Pancreas (tissue), 10 donors: ENCODE measurements around the gene HSPB7. TPM values are rescaled to one million over a fixed set of nuclear protein-coding genes. Genes with fewer than 3 reads are reported as not detected.
"Not testable (repeated sequence)": the region's sequence is repeated elsewhere in the genome, so short reads cannot be mapped to it uniquely, and the experiment has no call there.

ENCODE experiments used
- ATAC-seq, 4 donors: fragments of 200-7000 bp; cut with Tn5 transposase; one replicate each; pipeline versions ENCODE4 v1.8.0 to v1.9.1; 2020; ENCODE audit warnings: mild to moderate bottlenecking in 4 of 4, moderate library complexity in 4 of 4
- DNase-seq, 6 donors: peaks; one replicate each; pipeline ENCODE4 v3.0.0-alpha.2; 2020
- FAIRE-seq: peaks from 2 replicates; lab custom pipeline; 2012; peaks lifted over from hg19 to GRCh38; lab: Jason Lieb, UNC
- H3K27ac ChIP-seq, 4 donors: fragments of 200-600 bp; sonication (generic); 1 replicate in 3 of 4; 2 replicates in 1 of 4; pipeline versions ENCODE4 v1.5.0 to v1.8.0; 2020
- H3K27me3 ChIP-seq, 4 donors: fragments of 200-600 bp; one replicate each; pipeline ENCODE4 v1.8.0; 2021
- H3K36me3 ChIP-seq, 3 donors: fragments of 200-600 bp; sonication (generic) in 1 of 3; one replicate each; pipeline versions ENCODE4 v1.5.0 to v1.8.0; 2020 to 2021
- H3K4me1 ChIP-seq, 3 donors: fragments of 200-600 bp; one replicate each; pipeline ENCODE4 v1.8.0; 2021
- H3K4me3 ChIP-seq, 4 donors: fragments of 200-600 bp; sonication (generic) in 2 of 4; one replicate each; pipeline versions ENCODE4 v1.5.0 to v1.8.0; 2020 to 2021
- H3K9me3 ChIP-seq, 4 donors: fragments of 200-600 bp; one replicate each; pipeline ENCODE4 v1.8.0; 2021
- CTCF ChIP-seq, 4 donors: fragments of 200-600 bp; sonication (generic) in 3 of 4; IDR thresholded peaks; one replicate each; pipeline versions ENCODE4 v1.5.0 to v1.8.0; 2021; ENCODE audit warnings: antibody characterized with exemption in 4 of 4
- WGBS, 2 donors: extraction: QIAGEN DNeasy Blood & Tissue Kit; methylation state at CpG; one replicate each; pipeline ENCODE4 v1.1.7; 2013; 5-methylcytosine and 5-hydroxymethylcytosine counted together
- intact Hi-C, 3 donors: fragments of 100-400 bp; cut with DNase I; formaldehyde crosslinking; loops; one replicate each; pipeline versions ENCODE4 v1.11.1 to v1.14.2; 2022
- polyA plus RNA-seq, 2 donors: library from polyadenylated mRNA; stranded (reverse); fragments of 200-250 nt; gene quantifications; one replicate each; pipeline ENCODE4 v1.2.3, GENCODE V29; 2013
- total RNA-seq, 6 donors: library from RNA; stranded (reverse); fragmentation: NEBNext Ultra II Directional in 4 of 6; extraction: Animal tissue kit (Norgen Biotek cat#: 25700) in 4 of 6; gene quantifications; one replicate each; pipeline versions ENCODE4 v1.2.1 to v1.2.4, GENCODE V29; 2021 to 2023
- donor health status: healthy with polysubstance abuse.
- donor health status: DM: no; HTN: no; CAD: no; lungs with moderate emphysema.
- donor health status: DM: no; HTN: no; CAD: no.
- donor health status: control.
- donor health status: control.
- donor health status: Bipolar disorder and iron deficiency.
- donor health status: DM: yes; HTN: yes; CAD: no.
- donor health status: DM: no; HTN: no; CAD: no.
- donor health status: DM: no; HTN: no; CAD: no.
- donor health status: DM: yes; HTN: yes; CAD: no.

Gene HSPB7
- total and polyA plus RNA-seq, 8 donors: 0.65 to 10.9 (median 2.2) TPM

GRCh38 chr1:16064536-16065268, 46.9 kb upstream of the HSPB7 start:
- no peak for FAIRE-seq
- 57 to 60% methylated on average over 13 of the region's 13 CpGs for WGBS, 2 donors
- no peak overlapping the region for H3K27ac ChIP-seq

DNA sequence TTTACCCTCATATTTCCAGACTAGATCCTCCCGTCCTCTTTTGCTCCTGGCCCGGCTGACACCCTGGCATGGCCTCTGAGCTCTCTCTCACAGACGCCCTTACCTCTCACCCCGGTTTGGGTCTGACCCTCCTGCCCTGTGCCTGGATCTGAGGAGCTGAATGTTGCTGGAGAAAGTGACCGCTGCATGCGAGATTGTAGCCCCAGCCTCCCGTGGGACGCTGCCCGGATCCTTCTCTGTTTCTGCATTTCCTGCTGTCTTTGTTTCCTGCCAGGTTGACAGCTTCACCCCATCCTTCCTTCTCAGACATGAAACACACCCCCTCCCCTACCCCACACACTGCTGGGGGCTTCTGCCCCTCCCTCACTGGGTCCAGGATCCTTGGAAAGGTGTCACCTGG, 46.1 kb upstream of the HSPB7 start:
- Histone ChIP-seq H3K36me3 (no peaks in the 10 kb centered on the region), H3K4me1 (peaks cover 20 to 26% (median 25%) of the 10 kb centered on the region in 3 donors), H3K9me3 (no peaks in the 10 kb centered on the region), H3K27me3 (no peaks in the 10 kb centered on the region), H3K4me3 (no peak overlapping the region), H3K27ac (no peak overlapping the region)
- FAIRE-seq (no peak), ATAC-seq (no peak), DNase-seq (no peak)
- WGBS, 2 donors: 75 to 80% methylated on average over 9 of the region's 9 CpGs
- intact Hi-C loops: no loop called here
- no peak for TF ChIP-seq CTCF (IDR thresholded peaks at IDR 0.05)

More at GRCh38 chr1:16064536-16065268, 46.9 kb upstream of the HSPB7 start:
- DNase-seq (peak in 1 of 6 donors; percentile 63), ATAC-seq (no peak)
- H3K9me3 ChIP-seq: no peaks in the 10 kb centered on the region
- TF ChIP-seq CTCF (IDR thresholded peaks at IDR 0.05): no peak
- no peaks in the 10 kb centered on the region for H3K27me3 ChIP-seq
- H3K36me3 ChIP-seq: no peaks in the 10 kb centered on the region
- intact Hi-C loops: no loop called here
- H3K4me3 ChIP-seq: no peak overlapping the region
- peaks cover 20 to 26% (median 25%) of the 10 kb centered on the region in 3 donors for H3K4me1 ChIP-seq

- ATAC-seq (no peak), FAIRE-seq (no peak), DNase-seq (no peak)
- no peak for TF ChIP-seq CTCF (IDR thresholded peaks at IDR 0.05)
- Histone ChIP-seq H3K27ac (no peak overlapping the region), H3K27me3 (no peaks in the 10 kb centered on the region), H3K4me1 (peaks cover 18 to 26% (median 23%) of the 10 kb centered on the region in 3 donors), H3K9me3 (no peaks in the 10 kb centered on the region), H3K36me3 (no peaks in the 10 kb centered on the region), H3K4me3 (no peak overlapping the region)
- WGBS, 2 donors: 87 to 89% methylated on average over 15 of the region's 15 CpGs
- intact Hi-C loops: no loop called here
Measured at GRCh38 chr1:16063226-16063829, 45.5 kb upstream of the HSPB7 start.

DNA sequence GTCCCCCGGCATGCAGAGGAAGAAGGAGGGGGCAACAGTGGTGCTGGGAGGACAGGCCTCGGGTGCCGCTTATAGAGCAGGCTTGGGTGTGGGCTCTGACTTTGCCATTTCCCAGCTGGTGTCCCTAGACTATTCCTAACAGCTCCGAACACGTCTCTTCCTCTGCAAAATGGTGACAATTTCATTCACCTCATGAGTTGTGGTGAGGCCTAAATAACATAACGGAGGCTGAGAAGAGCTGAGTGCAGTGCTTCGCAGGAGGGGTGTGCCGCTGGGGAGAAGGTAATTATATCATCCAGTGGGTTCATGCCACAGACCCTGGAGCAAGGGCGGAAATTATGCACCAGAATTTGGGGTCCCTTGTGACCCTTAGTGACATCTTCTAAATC, 44.8 kb upstream of the HSPB7 start:
- H3K4me3 ChIP-seq, FAIRE-seq, H3K9me3 ChIP-seq, H3K27me3 ChIP-seq, H3K36me3 ChIP-seq, intact Hi-C loops, DNase-seq, H3K27ac ChIP-seq, ATAC-seq: not testable (repeated sequence)
- peaks cover 12 to 20% (median 16%) of the 10 kb centered on the region in 3 donors for H3K4me1 ChIP-seq
- 86 to 91% methylated on average over 9 of the region's 9 CpGs for WGBS, 2 donors

DNA sequence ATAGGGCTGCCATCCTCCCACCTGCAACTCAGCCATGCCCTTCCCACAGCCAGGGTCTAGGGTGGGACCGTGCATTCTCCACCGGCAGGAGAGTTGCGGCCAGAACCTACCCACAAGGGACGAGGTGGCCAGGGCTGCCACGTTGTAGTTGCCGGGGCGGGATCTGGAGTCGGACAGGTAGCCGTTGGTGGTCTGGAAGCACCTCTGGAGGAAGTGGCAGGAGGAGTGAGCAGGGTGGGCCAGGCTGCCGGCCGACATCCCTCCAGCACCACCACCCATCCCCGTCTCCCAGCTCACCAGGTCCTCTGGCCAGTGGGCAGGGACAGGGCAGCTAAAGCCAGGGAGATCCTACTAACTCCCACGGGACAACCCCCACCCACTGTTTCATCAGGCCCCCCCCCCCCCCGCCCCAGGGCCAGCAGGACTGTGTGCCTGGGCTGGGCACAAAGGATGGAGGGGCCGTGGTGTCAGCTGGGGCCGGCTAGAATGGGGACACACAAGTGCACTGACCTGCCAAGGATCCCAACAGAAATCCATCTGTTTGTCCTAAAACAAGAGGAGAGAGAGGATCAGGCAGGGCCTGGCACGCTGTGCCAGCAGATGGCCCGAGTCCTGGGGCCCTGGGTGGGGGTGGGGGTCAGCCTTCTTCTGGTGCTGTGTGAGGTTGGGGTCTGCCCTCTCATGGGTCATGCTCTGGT, 44.3 kb upstream of the HSPB7 start:
- H3K9me3 ChIP-seq, FAIRE-seq, H3K36me3 ChIP-seq, ATAC-seq, H3K27ac ChIP-seq, intact Hi-C loops, H3K4me3 ChIP-seq, H3K27me3 ChIP-seq: not testable (repeated sequence)
- peak in 1 of 6 donors; percentile 30 for DNase-seq
- 75% methylated on average over 17 to 18 of the region's 18 CpGs for WGBS, 2 donors
- peaks cover 7 to 15% (median 12%) of the 10 kb centered on the region in 3 donors for H3K4me1 ChIP-seq
